ENCODE data around the gene RSPO4.

The RSPO4 gene

GRCh38 chr20:934186-934840 is 67.8 kb downstream of the RSPO4 start:
- Histone ChIP-seq H3K4me2 (ENCODE audit: low read length) (no peak overlapping the region), H3K27ac (ENCODE audit: low read length) (no peak overlapping the region), H3K79me2 (ENCODE audit: low read length) (no peaks in the 10 kb centered on the region), H3K4me3 (ENCODE audit: low read length) (no peak overlapping the region), H3K36me3 (replicated peaks; ENCODE audit: low read depth, low read length) (no peaks in the 10 kb centered on the region), H2AFZ (ENCODE audit: low read depth, low read length) (no peak overlapping the region), H3K4me1 (ENCODE audit: low read length) (no peaks in the 10 kb centered on the region), H3K9ac (ENCODE audit: low read length) (no peak overlapping the region), H3K27me3 (ENCODE audit: low read depth, low read length) (peaks cover 7% of the 10 kb centered on the region; the same call in 1 of the 2 replicates), H4K20me1 (ENCODE audit: insufficient read depth, low read length) (no peaks in the 10 kb centered on the region), H3K9me3 (ENCODE audit: insufficient read depth, low read length) (peaks cover 27% of the 10 kb centered on the region)
- TF ChIP-seq EZH2phosphoT487 (IDR thresholded peaks at IDR 0.05; ENCODE audit: low read depth) (no peak), CTCF (IDR thresholded peaks at IDR 0.05; ENCODE audit: low read depth, low read length) (no peak)

GRCh38 chr20:933029-933428 is 69.1 kb downstream of the RSPO4 start:
- Histone ChIP-seq H3K4me3 (ENCODE audit: low read length) (no peak overlapping the region), H3K4me1 (ENCODE audit: low read length) (no peaks in the 10 kb centered on the region), H3K9me3 (ENCODE audit: insufficient read depth, low read length) (peaks cover 27% of the 10 kb centered on the region), H3K27ac (ENCODE audit: low read length) (no peak overlapping the region), H3K27me3 (ENCODE audit: low read depth, low read length) (peaks cover 8% of the 10 kb centered on the region; the same call in 1 of the 2 replicates), H3K79me2 (ENCODE audit: low read length) (no peaks in the 10 kb centered on the region), H3K9ac (ENCODE audit: low read length) (no peak overlapping the region), H3K4me2 (ENCODE audit: low read length) (no peak overlapping the region), H3K36me3 (replicated peaks; ENCODE audit: low read depth, low read length) (no peaks in the 10 kb centered on the region), H4K20me1 (ENCODE audit: insufficient read depth, low read length) (no peaks in the 10 kb centered on the region), H2AFZ (ENCODE audit: low read depth, low read length) (no peak overlapping the region)
- no peak for TF ChIP-seq EZH2phosphoT487 (IDR thresholded peaks at IDR 0.05; ENCODE audit: low read depth)
- no peak for TF ChIP-seq CTCF (IDR thresholded peaks at IDR 0.05; ENCODE audit: low read depth, low read length)

GRCh38 chr20:931401-931800 is 70.7 kb downstream of the RSPO4 start:
- Histone ChIP-seq H3K9me3 (ENCODE audit: insufficient read depth, low read length) (peaks cover 27% of the 10 kb centered on the region), H3K4me1 (ENCODE audit: low read length) (no peaks in the 10 kb centered on the region), H3K4me3 (ENCODE audit: low read length) (no peak overlapping the region), H3K27me3 (ENCODE audit: low read depth, low read length) (peaks cover 17% of the 10 kb centered on the region; the same call in 1 of the 2 replicates), H2AFZ (ENCODE audit: low read depth, low read length) (no peak overlapping the region), H4K20me1 (ENCODE audit: insufficient read depth, low read length) (no peaks in the 10 kb centered on the region), H3K27ac (ENCODE audit: low read length) (no peak overlapping the region), H3K4me2 (ENCODE audit: low read length) (no peak overlapping the region), H3K79me2 (ENCODE audit: low read length) (no peaks in the 10 kb centered on the region), H3K36me3 (replicated peaks; ENCODE audit: low read depth, low read length) (no peaks in the 10 kb centered on the region), H3K9ac (ENCODE audit: low read length) (no peak overlapping the region)
- no peak for TF ChIP-seq EZH2phosphoT487 (IDR thresholded peaks at IDR 0.05; ENCODE audit: low read depth)
- TF ChIP-seq CTCF (IDR thresholded peaks at IDR 0.05; ENCODE audit: low read depth, low read length): no peak

- Histone ChIP-seq H3K27ac (ENCODE audit: low read length) (no peak overlapping the region), H3K9me3 (ENCODE audit: insufficient read depth, low read length) (peaks cover 15% of the 10 kb centered on the region; the same call in 1 of the 2 replicates), H4K20me1 (ENCODE audit: insufficient read depth, low read length) (no peaks in the 10 kb centered on the region), H3K4me1 (ENCODE audit: low read length) (no peaks in the 10 kb centered on the region), H3K4me2 (ENCODE audit: low read length) (no peak overlapping the region), H2AFZ (ENCODE audit: low read depth, low read length) (no peak overlapping the region), H3K27me3 (ENCODE audit: low read depth, low read length) (peaks cover 21% of the 10 kb centered on the region; the same call in 1 of the 2 replicates), H3K4me3 (ENCODE audit: low read length) (no peak overlapping the region), H3K79me2 (ENCODE audit: low read length) (no peaks in the 10 kb centered on the region), H3K36me3 (replicated peaks; ENCODE audit: low read depth, low read length) (no peaks in the 10 kb centered on the region), H3K9ac (ENCODE audit: low read length) (no peak overlapping the region)
- TF ChIP-seq EZH2phosphoT487 (IDR thresholded peaks at IDR 0.05; ENCODE audit: low read depth): no peak
- no peak for TF ChIP-seq CTCF (IDR thresholded peaks at IDR 0.05; ENCODE audit: low read depth, low read length)
These were observed 75.4 kb downstream of the RSPO4 start for GRCh38 chr20:926670-927069.
